ENCODE data around the gene BCL11B.

- TF ChIP-seq EZH2phosphoT487 (IDR thresholded peaks at IDR 0.05; ENCODE audit: low read depth, severe bottlenecking, unreplicated experiment) (no peak), EZH2 (IDR thresholded peaks at IDR 0.05; ENCODE audit: borderline replicate concordance) (no peak)
- TF ChIP-seq, protein P1, sequence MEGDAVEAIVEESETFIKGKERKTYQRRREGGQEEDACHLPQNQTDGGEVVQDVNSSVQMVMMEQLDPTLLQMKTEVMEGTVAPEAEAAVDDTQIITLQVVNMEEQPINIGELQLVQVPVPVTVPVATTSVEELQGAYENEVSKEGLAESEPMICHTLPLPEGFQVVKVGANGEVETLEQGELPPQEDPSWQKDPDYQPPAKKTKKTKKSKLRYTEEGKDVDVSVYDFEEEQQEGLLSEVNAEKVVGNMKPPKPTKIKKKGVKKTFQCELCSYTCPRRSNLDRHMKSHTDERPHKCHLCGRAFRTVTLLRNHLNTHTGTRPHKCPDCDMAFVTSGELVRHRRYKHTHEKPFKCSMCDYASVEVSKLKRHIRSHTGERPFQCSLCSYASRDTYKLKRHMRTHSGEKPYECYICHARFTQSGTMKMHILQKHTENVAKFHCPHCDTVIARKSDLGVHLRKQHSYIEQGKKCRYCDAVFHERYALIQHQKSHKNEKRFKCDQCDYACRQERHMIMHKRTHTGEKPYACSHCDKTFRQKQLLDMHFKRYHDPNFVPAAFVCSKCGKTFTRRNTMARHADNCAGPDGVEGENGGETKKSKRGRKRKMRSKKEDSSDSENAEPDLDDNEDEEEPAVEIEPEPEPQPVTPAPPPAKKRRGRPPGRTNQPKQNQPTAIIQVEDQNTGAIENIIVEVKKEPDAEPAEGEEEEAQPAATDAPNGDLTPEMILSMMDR (IDR thresholded peaks at IDR 0.05; ENCODE audit: poor library complexity): no peak
Observed at GRCh38 chr14:99158646-99159165, 113.3 kb downstream of the BCL11B start.
